ENCODE measurements around the gene PIGC. TPM values are rescaled to one million over a fixed set of nuclear protein-coding genes. Genes with fewer than 3 reads are reported as not detected.

Gene PIGC
- total and polyA plus RNA-seq, 5 donors from 2014 or later: 22.6 to 132 (median 124) TPM

GRCh38 chr1:172466795-172467407, 23.0 kb upstream of the PIGC start:
- no peak overlapping the region for H3K4me3 Mint-ChIP-seq
- Histone ChIP-seq H3K27ac (ENCODE audit: insufficient read depth, low read length, poor library complexity, severe bottlenecking) (no peak overlapping the region), H3K36me3 (ENCODE audit: control insufficient read depth, insufficient read depth, low read length) (no peaks in the 10 kb centered on the region), H3K4me3 (ENCODE audit: low read depth, low read length) (no peak overlapping the region), H3K27me3 (ENCODE audit: control insufficient read depth, insufficient read depth, low read length) (peaks cover 13% of the 10 kb centered on the region), H3K4me1 (ENCODE audit: control insufficient read depth, insufficient read depth, low read length, poor library complexity, severe bottlenecking) (no peaks in the 10 kb centered on the region), H3K9me3 (ENCODE audit: control insufficient read depth in 2 of 2, low read length in 2 of 2) (no peaks in the 10 kb centered on the region)
- peaks cover 26% of the 10 kb centered on the region for H3K27me3 Mint-ChIP-seq
- H3K9me3 Mint-ChIP-seq: peaks cover 0 to 1% (median 0%) of the 10 kb centered on the region in 7 donors
- no peak for ATAC-seq (ENCODE audit: low read depth in 2 of 2)
- no peaks in the 10 kb centered on the region for H3K36me3 Mint-ChIP-seq
- no peaks in the 10 kb centered on the region for H3K4me1 Mint-ChIP-seq
- no peak overlapping the region for H3K27ac Mint-ChIP-seq
- no peak for DNase-seq

GRCh38 chr1:172465617-172466016, 21.7 kb upstream of the PIGC start:
- no peaks in the 10 kb centered on the region for H3K4me1 Mint-ChIP-seq
- H3K27me3 ChIP-seq (ENCODE audit: control insufficient read depth, insufficient read depth, low read length): peaks cover 13% of the 10 kb centered on the region
- H3K36me3 ChIP-seq (ENCODE audit: control insufficient read depth, insufficient read depth, low read length): no peaks in the 10 kb centered on the region
- no peak overlapping the region for H3K4me3 ChIP-seq (ENCODE audit: low read depth, low read length)
- H3K27me3 Mint-ChIP-seq: peaks cover 20% of the 10 kb centered on the region
- no peak overlapping the region for H3K27ac ChIP-seq (ENCODE audit: insufficient read depth, low read length, poor library complexity, severe bottlenecking)
- H3K27ac Mint-ChIP-seq: no peak overlapping the region
- ATAC-seq (ENCODE audit: low read depth in 2 of 2) (no peak), DNase-seq (no peak)
- H3K9me3 ChIP-seq (ENCODE audit: control insufficient read depth in 2 of 2, low read length in 2 of 2): no peaks in the 10 kb centered on the region
- no peaks in the 10 kb centered on the region for H3K4me1 ChIP-seq (ENCODE audit: control insufficient read depth, insufficient read depth, low read length, poor library complexity, severe bottlenecking)
- no peaks in the 10 kb centered on the region for H3K36me3 Mint-ChIP-seq
- no peak overlapping the region for H3K4me3 Mint-ChIP-seq
- peaks cover 0 to 1% (median 0%) of the 10 kb centered on the region in 7 donors for H3K9me3 Mint-ChIP-seq

GRCh38 chr1:172460887-172461315, 17.0 kb upstream of the PIGC start:
- peaks cover 20% of the 10 kb centered on the region for H3K27me3 Mint-ChIP-seq
- no peak for ATAC-seq (ENCODE audit: low read depth in 2 of 2)
- no peaks in the 10 kb centered on the region for H3K4me1 Mint-ChIP-seq
- Histone ChIP-seq H3K4me3 (ENCODE audit: low read depth, low read length) (no peak overlapping the region), H3K27me3 (ENCODE audit: control insufficient read depth, insufficient read depth, low read length) (peaks cover 19% of the 10 kb centered on the region), H3K36me3 (ENCODE audit: control insufficient read depth, insufficient read depth, low read length) (no peaks in the 10 kb centered on the region), H3K27ac (ENCODE audit: insufficient read depth, low read length, poor library complexity, severe bottlenecking) (no peak overlapping the region), H3K9me3 (ENCODE audit: control insufficient read depth in 2 of 2, low read length in 2 of 2) (no peaks in the 10 kb centered on the region), H3K4me1 (ENCODE audit: control insufficient read depth, insufficient read depth, low read length, poor library complexity, severe bottlenecking) (no peaks in the 10 kb centered on the region)
- no peaks in the 10 kb centered on the region for H3K36me3 Mint-ChIP-seq
- H3K9me3 Mint-ChIP-seq: peaks cover 0 to 1% (median 0%) of the 10 kb centered on the region in 7 donors
- no peak overlapping the region for H3K27ac Mint-ChIP-seq
- H3K4me3 Mint-ChIP-seq: no peak overlapping the region
- no peak for DNase-seq

DNA sequence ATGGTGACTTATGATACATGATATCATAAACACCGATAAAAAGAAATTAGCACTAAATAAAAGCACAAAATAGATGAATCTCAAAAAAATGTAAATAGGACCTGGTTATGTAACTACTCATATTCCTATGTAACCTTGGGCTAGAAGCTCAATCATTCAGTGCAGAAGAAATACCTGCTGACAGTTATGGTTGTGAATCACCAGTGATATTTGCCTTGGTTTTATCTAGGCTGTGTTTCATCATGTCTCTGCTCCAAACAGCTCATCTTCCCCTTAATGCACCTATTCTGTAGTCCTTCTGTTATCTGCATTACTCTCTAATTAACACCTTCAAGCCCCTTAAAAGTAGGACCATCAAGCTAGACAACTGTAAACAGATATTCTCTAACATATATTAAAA, 16.3 kb upstream of the PIGC start:
- no peak for DNase-seq
- no peaks in the 10 kb centered on the region for H3K36me3 ChIP-seq (ENCODE audit: control insufficient read depth, insufficient read depth, low read length)
- ATAC-seq (ENCODE audit: low read depth in 2 of 2): no peak
- Mint-ChIP-seq H3K36me3 (no peaks in the 10 kb centered on the region), H3K4me1 (no peaks in the 10 kb centered on the region), H3K9me3 (no peaks in the 10 kb centered on the region), H3K27ac (no peak overlapping the region), H3K27me3 (peaks cover 14% of the 10 kb centered on the region), H3K4me3 (no peak overlapping the region)
- H3K4me1 ChIP-seq (ENCODE audit: control insufficient read depth, insufficient read depth, low read length, poor library complexity, severe bottlenecking): no peaks in the 10 kb centered on the region
- no peaks in the 10 kb centered on the region for H3K9me3 ChIP-seq (ENCODE audit: control insufficient read depth in 2 of 2, low read length in 2 of 2)
- H3K4me3 ChIP-seq (ENCODE audit: low read depth, low read length): no peak overlapping the region
- H3K27me3 ChIP-seq (ENCODE audit: control insufficient read depth, insufficient read depth, low read length): peaks cover 19% of the 10 kb centered on the region
- H3K27ac ChIP-seq (ENCODE audit: insufficient read depth, low read length, poor library complexity, severe bottlenecking): no peak overlapping the region

GRCh38 chr1:172457479-172458130, 13.7 kb upstream of the PIGC start:
- Mint-ChIP-seq H3K27ac (no peak overlapping the region), H3K4me1 (peaks cover 0 to 6% (median 0%) of the 10 kb centered on the region in 4 donors), H3K9me3 (no peaks in the 10 kb centered on the region), H3K36me3 (no peaks in the 10 kb centered on the region), H3K27me3 (peaks cover 6% of the 10 kb centered on the region), H3K4me3 (no peak overlapping the region)
- Histone ChIP-seq H3K4me1 (ENCODE audit: control insufficient read depth, insufficient read depth, low read length, poor library complexity, severe bottlenecking) (no peaks in the 10 kb centered on the region), H3K36me3 (ENCODE audit: control insufficient read depth, insufficient read depth, low read length) (no peaks in the 10 kb centered on the region), H3K9me3 (ENCODE audit: control insufficient read depth in 2 of 2, low read length in 2 of 2) (no peaks in the 10 kb centered on the region), H3K4me3 (ENCODE audit: low read depth, low read length) (no peak overlapping the region), H3K27me3 (ENCODE audit: control insufficient read depth, insufficient read depth, low read length) (peaks cover 12% of the 10 kb centered on the region), H3K27ac (ENCODE audit: insufficient read depth, low read length, poor library complexity, severe bottlenecking) (no peak overlapping the region)
- no peak for DNase-seq
- ATAC-seq (ENCODE audit: low read depth in 2 of 2): no peak

GRCh38 chr1:172456344-172456769, 12.5 kb upstream of the PIGC start:
- Histone ChIP-seq H3K4me3 (ENCODE audit: low read depth, low read length) (no peak overlapping the region), H3K4me1 (ENCODE audit: control insufficient read depth, insufficient read depth, low read length, poor library complexity, severe bottlenecking) (no peaks in the 10 kb centered on the region), H3K9me3 (ENCODE audit: control insufficient read depth in 2 of 2, low read length in 2 of 2) (no peaks in the 10 kb centered on the region), H3K27ac (ENCODE audit: insufficient read depth, low read length, poor library complexity, severe bottlenecking) (no peak overlapping the region), H3K27me3 (ENCODE audit: control insufficient read depth, insufficient read depth, low read length) (peaks cover 12% of the 10 kb centered on the region), H3K36me3 (ENCODE audit: control insufficient read depth, insufficient read depth, low read length) (no peaks in the 10 kb centered on the region)
- no peaks in the 10 kb centered on the region for H3K36me3 Mint-ChIP-seq
- H3K27ac Mint-ChIP-seq: no peak overlapping the region
- peaks cover under 1 to 6% (median 1%) of the 10 kb centered on the region in 4 donors for H3K4me1 Mint-ChIP-seq
- no peak for DNase-seq
- no peaks in the 10 kb centered on the region for H3K27me3 Mint-ChIP-seq
- H3K9me3 Mint-ChIP-seq: no peaks in the 10 kb centered on the region
- H3K4me3 Mint-ChIP-seq: no peak overlapping the region
- ATAC-seq (ENCODE audit: low read depth in 2 of 2): no peak

- Mint-ChIP-seq H3K4me3 (no peak overlapping the region), H3K27me3 (no peaks in the 10 kb centered on the region), H3K27ac (no peak overlapping the region), H3K9me3 (no peaks in the 10 kb centered on the region), H3K36me3 (no peaks in the 10 kb centered on the region), H3K4me1 (peaks cover 9 to 11% (median 9%) of the 10 kb centered on the region in 4 donors)
- Histone ChIP-seq H3K4me3 (ENCODE audit: low read depth, low read length) (no peak overlapping the region), H3K4me1 (ENCODE audit: control insufficient read depth, insufficient read depth, low read length, poor library complexity, severe bottlenecking) (peaks cover 7% of the 10 kb centered on the region), H3K36me3 (ENCODE audit: control insufficient read depth, insufficient read depth, low read length) (no peaks in the 10 kb centered on the region), H3K27me3 (ENCODE audit: control insufficient read depth, insufficient read depth, low read length) (peaks cover 12% of the 10 kb centered on the region), H3K9me3 (ENCODE audit: control insufficient read depth in 2 of 2, low read length in 2 of 2) (no peaks in the 10 kb centered on the region), H3K27ac (ENCODE audit: insufficient read depth, low read length, poor library complexity, severe bottlenecking) (no peak overlapping the region)
- DNase-seq (no peak), ATAC-seq (ENCODE audit: low read depth in 2 of 2) (no peak)
Observed at GRCh38 chr1:172455451-172455850, 11.6 kb upstream of the PIGC start.

- Histone ChIP-seq H3K4me3 (ENCODE audit: low read depth, low read length) (no peak overlapping the region), H3K27ac (ENCODE audit: insufficient read depth, low read length, poor library complexity, severe bottlenecking) (no peak overlapping the region), H3K27me3 (ENCODE audit: control insufficient read depth, insufficient read depth, low read length) (peaks cover under 1% of the 10 kb centered on the region), H3K4me1 (ENCODE audit: control insufficient read depth, insufficient read depth, low read length, poor library complexity, severe bottlenecking) (peaks cover 15% of the 10 kb centered on the region), H3K36me3 (ENCODE audit: control insufficient read depth, insufficient read depth, low read length) (no peaks in the 10 kb centered on the region), H3K9me3 (ENCODE audit: control insufficient read depth in 2 of 2, low read length in 2 of 2) (no peaks in the 10 kb centered on the region)
- Mint-ChIP-seq H3K36me3 (no peaks in the 10 kb centered on the region), H3K27ac (no peak overlapping the region), H3K27me3 (no peaks in the 10 kb centered on the region), H3K9me3 (no peaks in the 10 kb centered on the region), H3K4me3 (no peak overlapping the region), H3K4me1 (peaks cover 11 to 26% (median 18%) of the 10 kb centered on the region in 4 donors)
- ATAC-seq (ENCODE audit: low read depth in 2 of 2) (no peak), DNase-seq (no peak)
Observed at GRCh38 chr1:172453607-172454006, 9.7 kb upstream of the PIGC start.

All from CD4-positive, CD25-positive, alpha-beta regulatory T cell (primary cell).